Lower leg skin (tissue), 4 donors: ENCODE measurements around the gene SNTA1. TPM values are rescaled to one million over a fixed set of nuclear protein-coding genes. Genes with fewer than 3 reads are reported as not detected.
A peak's percentile ranks its signal among the peaks of the same experiment; 100 is the strongest.
"Not testable (repeated sequence)": the region's sequence is repeated elsewhere in the genome, so short reads cannot be mapped to it uniquely, and the experiment has no call there.

ENCODE experiments used
- DNase-seq, 2 donors: peaks; one replicate each; pipeline ENCODE4 v3.0.0-alpha.2; 2019; ENCODE audit warnings: low spot score in 2 of 2
- H3K4me3 ChIP-seq: fragments of 200-600 bp; sonication (generic); 2 replicates; pipeline ENCODE4 v1.5.1; 2017; ENCODE audit warnings: mild to moderate bottlenecking, low read depth; ENCODE audit not compliant: poor library complexity, severe bottlenecking
- CTCF ChIP-seq, 3 donors: fragments of 450-650 bp; IDR thresholded peaks; one replicate each; pipeline ENCODE4 v1.5.1; 2016; ENCODE audit warnings: antibody characterized with exemption in 3 of 3, mild to moderate bottlenecking in 3 of 3, moderate library complexity in 2 of 3
- POLR2A ChIP-seq, 2 donors: fragments of 450-650 bp; IDR thresholded peaks; one replicate each; pipeline ENCODE4 v1.6.1; 2016 to 2017; ENCODE audit warnings: antibody characterized with exemption in 2 of 2, mild to moderate bottlenecking in 1 of 2, moderate library complexity in 1 of 2
- WGBS, 2 donors: methylation state at CpG; one replicate each; pipeline ENCODE4 v1.1.5; 2018; 5-methylcytosine and 5-hydroxymethylcytosine counted together
- intact Hi-C: fragments of 100-400 bp; cut with DNase I; formaldehyde crosslinking; loops from one replicate; pipeline ENCODE4 v1.15.0; 2023; ENCODE audit warnings: low total_unique reads
- total RNA-seq, 4 donors: library from RNA; depleted of rRNA; stranded (reverse); fragments of >200 nt; gene quantifications; one replicate each; pipeline ENCODE4 v1.1.0, GENCODE V29; 2016

Gene SNTA1
- total RNA-seq, 4 donors from 2014 or later = 13.0 to 22.6 (median 17.8) TPM

GRCh38 chr20:33400812-33401183 is 42.8 kb downstream of the SNTA1 start:
- no peak for DNase-seq
- TF ChIP-seq CTCF (IDR thresholded peaks at IDR 0.05) (no peak), POLR2A (IDR thresholded peaks at IDR 0.05) (no peak)
- intact Hi-C loops = no loop called here
- 0 to 1% methylated on average over 8 of the region's 8 CpGs for WGBS, 2 donors
- H3K4me3 ChIP-seq = peak overlapping the region; percentile 89

GRCh38 chr20:33399924-33400323 is 43.6 kb downstream of the SNTA1 start:
- 58 to 61% methylated on average over 6 of the region's 6 CpGs for WGBS, 2 donors
- DNase-seq = no peak
- intact Hi-C loops = no loop called here
- no peak for TF ChIP-seq CTCF (IDR thresholded peaks at IDR 0.05)
- TF ChIP-seq POLR2A (IDR thresholded peaks at IDR 0.05) = no peak
- H3K4me3 ChIP-seq = no peak overlapping the region

- 85 to 95% methylated on average over 4 of the region's 4 CpGs for WGBS, 2 donors
- DNase-seq = no peak
- intact Hi-C loops = no loop called here
- H3K4me3 ChIP-seq = no peak overlapping the region
- TF ChIP-seq CTCF (IDR thresholded peaks at IDR 0.05) (no peak), POLR2A (IDR thresholded peaks at IDR 0.05) (no peak)
Measured at GRCh38 chr20:33394718-33395117, 48.8 kb downstream of the SNTA1 start.

- H3K4me3 ChIP-seq = no peak overlapping the region
- no peak for DNase-seq
- TF ChIP-seq CTCF (IDR thresholded peaks at IDR 0.05) (no peak), POLR2A (IDR thresholded peaks at IDR 0.05) (no peak)
- 83 to 87% methylated on average over 4 of the region's 4 CpGs for WGBS, 2 donors
- intact Hi-C loops = no loop called here
Measured at GRCh38 chr20:33393609-33394008, 50.0 kb downstream of the SNTA1 start.

GRCh38 chr20:33391722-33392415 is 51.7 kb downstream of the SNTA1 start:
- no peak overlapping the region for H3K4me3 ChIP-seq
- WGBS, 2 donors = 74 to 82% methylated on average over 9 of the region's 9 CpGs
- DNase-seq = no peak
- intact Hi-C loops = no loop called here
- TF ChIP-seq CTCF (IDR thresholded peaks at IDR 0.05) = no peak
- no peak for TF ChIP-seq POLR2A (IDR thresholded peaks at IDR 0.05)

GRCh38 chr20:33389326-33389725 is 54.2 kb downstream of the SNTA1 start:
- DNase-seq, H3K4me3 ChIP-seq, intact Hi-C loops: not testable (repeated sequence)
- 97 to 98% methylated on average over 10 to 28 of the region's 36 CpGs for WGBS, 2 donors
